ENCODE data around the gene TANGO2. TPM values are rescaled to one million over a fixed set of nuclear protein-coding genes. Genes with fewer than 3 reads are reported as not detected.

The TANGO2 gene
- total RNA-seq, 1 experiment from 2014 or later = 17.0 TPM

DNA sequence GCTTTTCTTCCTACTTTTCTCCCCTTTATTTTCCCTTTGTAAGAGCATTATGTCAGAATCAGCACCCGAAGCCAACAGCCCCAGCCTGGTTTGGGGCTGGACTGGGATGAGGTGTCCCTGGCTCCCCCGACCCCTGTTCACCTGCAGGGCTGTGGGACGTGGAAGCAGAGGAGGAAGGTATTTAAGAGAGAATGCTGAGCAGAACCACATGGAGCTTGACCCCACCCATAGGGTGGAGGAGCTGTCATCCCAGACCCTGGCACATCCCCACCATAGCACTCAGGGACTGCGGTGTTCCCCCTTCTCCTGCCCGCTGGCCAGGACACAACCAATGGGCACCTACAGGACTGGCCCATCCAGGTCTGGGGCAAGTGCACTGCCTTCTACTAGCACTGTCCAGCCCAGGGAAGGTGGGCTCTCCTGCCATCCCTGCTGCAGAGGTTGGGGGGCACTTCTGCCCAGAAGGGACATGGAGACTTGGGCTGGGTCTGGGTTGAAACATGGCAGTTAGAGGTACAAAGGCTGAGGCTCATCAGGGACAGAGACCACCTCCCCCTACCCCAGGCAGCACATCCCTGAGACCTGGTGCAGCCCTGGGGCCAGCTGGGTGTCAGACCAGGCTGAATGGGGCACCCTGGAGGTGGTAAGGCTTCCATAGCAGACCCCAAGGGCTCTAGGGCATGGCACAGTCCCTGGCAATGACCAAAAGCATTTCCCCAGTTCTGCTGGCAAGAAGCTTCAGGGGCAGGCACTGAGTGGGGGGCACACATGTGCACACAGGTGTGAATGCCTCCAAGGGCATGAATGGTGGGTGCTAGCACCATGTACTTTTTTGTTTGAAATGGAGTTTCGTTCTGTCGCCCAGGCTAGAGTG lies 19.7 kb downstream of the TANGO2 start:
- H3K27me3 ChIP-seq (ENCODE audit: insufficient read depth, low read length) = no peaks in the 10 kb centered on the region
- H3K4me1 ChIP-seq (ENCODE audit: control insufficient read depth in 1 of 2, insufficient read depth in 2 of 2, low read length in 2 of 2) = no peaks in the 10 kb centered on the region
- DNase-seq (ENCODE audit: low read depth, low spot score) (no peak), ATAC-seq (no peak)
- no peak overlapping the region for H2AFZ ChIP-seq (ENCODE audit: low read depth, low read length, poor library complexity, severe bottlenecking)
- no peak overlapping the region for H3K4me3 ChIP-seq (replicated peaks in 1 of 2; ENCODE audit: low read depth in 1 of 2, low read length in 2 of 2)
- H3K27ac ChIP-seq (ENCODE audit: low read depth, low read length) = no peak overlapping the region
- intact Hi-C loops (cut with micrococcal nuclease) = no loop called here
- no peaks in the 10 kb centered on the region for H4K20me1 ChIP-seq (ENCODE audit: insufficient read depth)
- no peaks in the 10 kb centered on the region for H3K9me2 ChIP-seq (ENCODE audit: insufficient read depth)
- ChIA-PET CTCF (no interaction called here), POLR2A (no interaction called here), RAD21 (ENCODE audit: low non-redundant PET in 1 of 2, low total read pairs in 2 of 2, uncharacterized antibody in 2 of 2, unreplicated experiment in 2 of 2) (interaction anchor here in 1 of 2 experiments (0.8 kb wide), 1 partner anchor 130 kb away, joined by 7 read pairs; no protein-coding TSS in a partner anchor)
- no peak overlapping the region for H3K9ac ChIP-seq (ENCODE audit: low read length)
- no peaks in the 10 kb centered on the region for H3K79me2 ChIP-seq (ENCODE audit: insufficient read depth, low read length)
- no TSS peak for BruUV-seq (replicated peaks)
- H3K9me3 ChIP-seq (ENCODE audit: control insufficient read depth in 1 of 2, insufficient read depth in 1 of 2, low read depth in 1 of 2, low read length in 2 of 2) = no peaks in the 10 kb centered on the region
- no peaks in the 10 kb centered on the region; a peak in 1 of 4 replicates for H3K36me3 ChIP-seq (ENCODE audit: control insufficient read depth in 1 of 2, insufficient read depth in 2 of 2, low read length in 2 of 2)
- no peak for TF ChIP-seq CEBPB (IDR thresholded peaks at IDR 0.05; ENCODE audit: low read depth)
- no peak for TF ChIP-seq MAX (IDR thresholded peaks at IDR 0.05)
- no peak overlapping the region for H3K4me2 ChIP-seq (ENCODE audit: low read length)

DNA sequence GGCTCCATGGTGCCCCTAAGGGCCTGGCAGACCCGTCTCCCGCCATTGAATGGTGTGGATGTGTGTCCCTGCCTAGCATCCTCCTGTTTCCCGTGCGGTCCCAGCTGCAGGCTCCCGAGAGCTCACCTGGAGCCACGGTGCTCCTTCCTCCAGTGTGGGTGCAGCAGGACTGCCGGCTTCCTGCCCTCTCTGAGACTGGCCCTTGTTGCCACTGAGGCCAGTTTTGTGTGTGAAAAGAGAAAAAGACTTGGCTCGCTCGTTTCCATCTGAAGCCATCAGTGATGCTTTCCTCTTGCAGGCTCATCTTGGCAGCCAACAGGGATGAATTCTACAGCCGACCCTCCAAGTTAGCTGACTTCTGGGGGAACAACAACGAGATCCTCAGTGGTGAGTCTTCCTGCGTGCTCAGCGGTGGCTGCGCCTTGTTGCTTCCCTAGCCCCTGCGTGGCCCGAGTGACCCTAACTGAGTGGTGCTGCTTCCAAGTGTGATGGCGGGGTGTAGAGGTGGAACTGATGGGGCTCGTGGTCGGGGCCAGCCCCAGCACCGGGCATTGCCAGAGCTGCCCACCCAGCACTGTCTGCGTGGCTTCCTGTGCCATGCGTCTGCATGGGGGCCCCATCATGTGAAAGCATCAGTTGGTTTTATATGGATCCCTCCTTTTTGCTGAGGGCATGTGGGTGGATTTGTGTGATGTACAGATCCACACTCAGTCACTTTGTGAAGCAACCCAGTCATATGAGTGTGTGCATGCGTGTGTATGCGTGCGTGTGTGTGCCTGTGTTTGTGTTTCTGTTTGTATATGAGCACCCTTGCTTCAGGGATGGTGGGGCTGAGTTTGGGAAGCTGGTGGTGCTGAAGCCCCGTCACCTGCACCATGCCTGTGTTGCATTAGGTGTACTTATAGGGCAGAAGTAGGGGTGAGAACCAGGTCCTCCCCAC lies 22.4 kb downstream of the TANGO2 start:
- H4K20me1 ChIP-seq (ENCODE audit: insufficient read depth) = no peaks in the 10 kb centered on the region
- ChIA-PET RAD21 (ENCODE audit: low non-redundant PET in 1 of 2, low total read pairs in 2 of 2, uncharacterized antibody in 2 of 2, unreplicated experiment in 2 of 2) (no interaction called here), CTCF (no interaction called here), POLR2A (no interaction called here)
- no peaks in the 10 kb centered on the region for H3K4me1 ChIP-seq (ENCODE audit: control insufficient read depth in 1 of 2, insufficient read depth in 2 of 2, low read length in 2 of 2)
- no peak for ATAC-seq
- H3K9me3 ChIP-seq (ENCODE audit: control insufficient read depth in 1 of 2, insufficient read depth in 1 of 2, low read depth in 1 of 2, low read length in 2 of 2) = no peaks in the 10 kb centered on the region
- H3K27me3 ChIP-seq (ENCODE audit: insufficient read depth, low read length) = no peaks in the 10 kb centered on the region
- TF ChIP-seq EZH2phosphoT487 (IDR thresholded peaks at IDR 0.05; ENCODE audit: borderline replicate concordance) = no peak
- TF ChIP-seq EZH2 (IDR thresholded peaks at IDR 0.05) = no peak
- no peak for TF ChIP-seq JUND (IDR thresholded peaks at IDR 0.05)
- no peak for TF ChIP-seq YY1 (IDR thresholded peaks at IDR 0.05; ENCODE audit: extremely low read depth, insufficient replicate concordance, low read depth, low read length)
- TF ChIP-seq, protein P1, sequence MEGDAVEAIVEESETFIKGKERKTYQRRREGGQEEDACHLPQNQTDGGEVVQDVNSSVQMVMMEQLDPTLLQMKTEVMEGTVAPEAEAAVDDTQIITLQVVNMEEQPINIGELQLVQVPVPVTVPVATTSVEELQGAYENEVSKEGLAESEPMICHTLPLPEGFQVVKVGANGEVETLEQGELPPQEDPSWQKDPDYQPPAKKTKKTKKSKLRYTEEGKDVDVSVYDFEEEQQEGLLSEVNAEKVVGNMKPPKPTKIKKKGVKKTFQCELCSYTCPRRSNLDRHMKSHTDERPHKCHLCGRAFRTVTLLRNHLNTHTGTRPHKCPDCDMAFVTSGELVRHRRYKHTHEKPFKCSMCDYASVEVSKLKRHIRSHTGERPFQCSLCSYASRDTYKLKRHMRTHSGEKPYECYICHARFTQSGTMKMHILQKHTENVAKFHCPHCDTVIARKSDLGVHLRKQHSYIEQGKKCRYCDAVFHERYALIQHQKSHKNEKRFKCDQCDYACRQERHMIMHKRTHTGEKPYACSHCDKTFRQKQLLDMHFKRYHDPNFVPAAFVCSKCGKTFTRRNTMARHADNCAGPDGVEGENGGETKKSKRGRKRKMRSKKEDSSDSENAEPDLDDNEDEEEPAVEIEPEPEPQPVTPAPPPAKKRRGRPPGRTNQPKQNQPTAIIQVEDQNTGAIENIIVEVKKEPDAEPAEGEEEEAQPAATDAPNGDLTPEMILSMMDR (IDR thresholded peaks at IDR 0.05 in 2 of 3, conservative IDR thresholded peaks at IDR 0.05 in 1 of 3; ENCODE audit: borderline replicate concordance in 1 of 3, insufficient read depth in 1 of 3, low read depth in 2 of 3, low read length in 2 of 3) = no peak
- no peak for TF ChIP-seq ATF3 (IDR thresholded peaks at IDR 0.05)
- no peak for TF ChIP-seq ELF1 (IDR thresholded peaks at IDR 0.05; ENCODE audit: borderline replicate concordance, low read depth)
- no peak for TF ChIP-seq TCF7L2 (IDR thresholded peaks at IDR 0.05; ENCODE audit: borderline replicate concordance, extremely low read depth, insufficient read depth, insufficient read length)
- no peak for TF ChIP-seq RAD21 (IDR thresholded peaks at IDR 0.05; ENCODE audit: low read depth)
- no peak for TF ChIP-seq MAX (IDR thresholded peaks at IDR 0.05)
- TF ChIP-seq FOSL1 (IDR thresholded peaks at IDR 0.05; ENCODE audit: low read depth) = no peak
- TF ChIP-seq SP1 (IDR thresholded peaks at IDR 0.05; ENCODE audit: low read depth) = no peak
- H3K36me3 ChIP-seq (ENCODE audit: control insufficient read depth in 1 of 2, insufficient read depth in 2 of 2, low read length in 2 of 2) = peaks cover 0 to 9% of the 10 kb centered on the region in 2 experiments; a peak in 2 of 4 replicates
- intact Hi-C loops (cut with micrococcal nuclease) = no loop called here
- no peaks in the 10 kb centered on the region for H3K79me2 ChIP-seq (ENCODE audit: insufficient read depth, low read length)
- no TSS peak for BruUV-seq (replicated peaks)
- H3K27ac ChIP-seq (ENCODE audit: low read depth, low read length) = no peak overlapping the region
- DNase-seq (ENCODE audit: low read depth, low spot score) = no peak
- no peak overlapping the region for H2AFZ ChIP-seq (ENCODE audit: low read depth, low read length, poor library complexity, severe bottlenecking)
- H3K4me3 ChIP-seq (replicated peaks in 1 of 2; ENCODE audit: low read depth in 1 of 2, low read length in 2 of 2) = no peak overlapping the region
- no peaks in the 10 kb centered on the region for H3K9me2 ChIP-seq (ENCODE audit: insufficient read depth)
- H3K9ac ChIP-seq (ENCODE audit: low read length) = no peak overlapping the region
- H3K4me2 ChIP-seq (ENCODE audit: low read length) = no peak overlapping the region

Data from HCT116 (cell line).